Keratinocyte (primary cell): ENCODE results near the gene ROR1. TPM values are rescaled to one million over a fixed set of nuclear protein-coding genes. Genes with fewer than 3 reads are reported as not detected.

Source experiments
- DNase-seq: peaks from one replicate; pipeline ENCODE4 v3.0.0-alpha.2; 2011; ENCODE audit warnings: low read depth, missing footprints, low spot score
- FAIRE-seq: peaks from 2 replicates; lab custom pipeline; 2011; peaks lifted over from hg19 to GRCh38; lab: Jason Lieb, UNC
- H2AFZ ChIP-seq: 2 replicates; pipeline ENCODE4 v1.6.0; 2012; ENCODE audit warnings: low read length, control low read depth, inconsistent platforms; ENCODE audit not compliant: control insufficient read depth
- H3K27ac ChIP-seq: 2 replicates; pipeline ENCODE4 v1.5.1; 2011; ENCODE audit warnings: low read length; ENCODE audit not compliant: control insufficient read depth, insufficient read depth
- H3K27me3 ChIP-seq: 3 replicates; pipeline ENCODE4 v1.6.0; 2011; ENCODE audit warnings: low read length; ENCODE audit not compliant: control insufficient read depth, insufficient read depth; ENCODE audit errors: extremely low read depth
- H3K36me3 ChIP-seq, 2 experiments: 2 replicates in 1 of 2; 3 replicates in 1 of 2; pipeline ENCODE4 v1.5.1; 2011; ENCODE audit warnings: low read length in 2 of 2, mild to moderate bottlenecking in 1 of 2; ENCODE audit not compliant: control insufficient read depth in 2 of 2, insufficient read depth in 2 of 2; ENCODE audit errors: extremely low read depth in 1 of 2
- H3K4me1 ChIP-seq: 3 replicates; pipeline ENCODE4 v1.5.1; 2011; ENCODE audit warnings: low read length; ENCODE audit not compliant: control insufficient read depth, insufficient read depth; ENCODE audit errors: extremely low read depth
- H3K4me2 ChIP-seq: 3 replicates; pipeline ENCODE4 v1.6.0; 2011; ENCODE audit warnings: low read depth, low read length; ENCODE audit not compliant: control insufficient read depth, insufficient read depth; ENCODE audit errors: extremely low read depth
- H3K4me3 ChIP-seq, 3 experiments: fragments of 200-600 bp in 1 of 3; sonication (generic) in 1 of 3; 2 replicates in 2 of 3; 3 replicates in 1 of 3; pipeline ENCODE4 v1.5.1; 2011 to 2016; ENCODE audit warnings: low read length in 3 of 3, mild to moderate bottlenecking in 3 of 3, control low read depth in 2 of 3, inconsistent platforms in 1 of 3, low read depth in 1 of 3, mixed read lengths in 1 of 3, mixed run types in 1 of 3, moderate library complexity in 1 of 3; ENCODE audit not compliant: control insufficient read depth in 2 of 3, insufficient read depth in 2 of 3; ENCODE audit errors: extremely low read depth in 1 of 3
- H3K79me2 ChIP-seq: 2 replicates; pipeline ENCODE4 v1.6.0; 2012; ENCODE audit warnings: low read length; ENCODE audit not compliant: control insufficient read depth, insufficient read depth
- H3K9ac ChIP-seq: 3 replicates; pipeline ENCODE4 v1.6.0; 2011; ENCODE audit warnings: low read length; ENCODE audit not compliant: control insufficient read depth, insufficient read depth; ENCODE audit errors: extremely low read depth
- H3K9me1 ChIP-seq: 3 replicates; pipeline ENCODE4 v1.6.0; 2011; ENCODE audit warnings: low read length; ENCODE audit not compliant: control insufficient read depth, insufficient read depth; ENCODE audit errors: extremely low read depth
- H3K9me3 ChIP-seq: 2 replicates; pipeline ENCODE4 v1.5.1; 2012; ENCODE audit warnings: low read depth, low read length; ENCODE audit not compliant: control insufficient read depth
- H4K20me1 ChIP-seq: 3 replicates; pipeline ENCODE4 v1.6.0; 2011; ENCODE audit warnings: low read length; ENCODE audit not compliant: control insufficient read depth, insufficient read depth; ENCODE audit errors: extremely low read depth
- EZH2 ChIP-seq: IDR thresholded peaks from one replicate; pipeline ENCODE4 v1.6.1; 2012; ENCODE audit warnings: inconsistent platforms, mild to moderate bottlenecking, low read length, moderate library complexity
- dilution Hi-C: fragments of 300-500 bp; cut with MboI; formaldehyde crosslinking; loops from one replicate; pipeline ENCODE4 v1.7.0; 2020; ENCODE audit warnings: low sequenced_read_pairs; ENCODE audit not compliant: extremely low pct_ligation_motif_present
- polyA plus RNA-seq, 5 experiments: library from polyadenylated mRNA; depleted of rRNA in 3 of 5; stranded (reverse) in 3 of 5; stranded (forward) in 1 of 5; unstranded in 1 of 5; fragments of >200 nt; gene quantifications; 1 replicate in 1 of 5; 2 replicates in 3 of 5; 3 replicates in 1 of 5; pipeline versions ENCODE4 v1.2.1 to v1.2.3, GENCODE V29; 2011 to 2012; ENCODE audit warnings: missing spikeins in 2 of 5, low read depth in 1 of 5, low replicate concordance in 1 of 5
- TF ChIP-seq, protein P1 (sequence below), 3 experiments: IDR thresholded peaks in 1 of 3; conservative IDR thresholded peaks in 1 of 3; optimal IDR thresholded peaks in 1 of 3; 2 replicates in 2 of 3; 3 replicates in 1 of 3; pipeline versions ENCODE3 to v1.5.1; 2011; ENCODE audit warnings: low read length in 3 of 3, mild to moderate bottlenecking in 3 of 3, moderate library complexity in 2 of 3, control low read depth in 1 of 3, inconsistent platforms in 1 of 3; ENCODE audit not compliant: insufficient read depth in 2 of 3; ENCODE audit errors: extremely low read depth in 1 of 3

Gene ROR1
- polyA plus RNA-seq, 1 donor (not counting 4 experiments of a cell fraction or from before 2014, with no cell fraction given): 9.2 TPM

DNA sequence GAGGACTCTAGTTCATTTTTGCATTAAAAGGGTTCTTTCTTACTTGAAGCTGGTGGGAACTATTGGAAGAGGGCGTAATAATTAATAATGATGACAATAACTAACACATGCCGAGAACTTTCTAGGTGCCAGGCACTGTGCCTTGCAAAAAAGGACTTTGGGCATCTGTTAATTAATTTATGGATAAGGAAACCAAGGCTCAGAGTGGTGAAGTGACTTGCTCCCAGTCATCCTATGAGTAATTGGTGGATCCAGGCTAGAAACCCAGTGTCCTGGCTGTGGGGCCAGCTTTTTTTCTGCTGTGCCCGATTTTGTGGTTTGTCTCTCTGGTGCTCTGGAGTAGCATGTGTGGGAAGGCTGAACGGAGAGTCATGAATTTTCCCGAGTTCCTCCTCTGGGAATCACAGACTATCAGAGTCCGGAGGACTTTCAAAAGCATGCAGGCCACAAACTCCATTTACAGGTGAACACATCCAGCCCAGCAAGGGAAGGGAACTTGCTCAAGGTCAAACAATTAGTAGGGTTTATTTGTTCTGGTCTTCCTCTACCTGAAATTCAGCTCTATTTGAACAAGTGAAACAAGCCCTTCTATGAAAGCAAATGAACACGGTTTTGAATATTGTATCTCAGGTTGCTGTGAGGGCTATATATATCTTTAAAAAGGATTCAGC, 23.4 kb downstream of the ROR1 start:
- peak; percentile 36 for FAIRE-seq
- H3K27me3 ChIP-seq: no peaks in the 10 kb centered on the region
- no peaks in the 10 kb centered on the region for H4K20me1 ChIP-seq
- H3K4me2 ChIP-seq: no peak overlapping the region
- H3K4me1 ChIP-seq: no peaks in the 10 kb centered on the region
- dilution Hi-C loops: no loop called here
- H3K36me3 ChIP-seq: no peaks in the 10 kb centered on the region
- H2AFZ ChIP-seq: no peak overlapping the region
- TF ChIP-seq, protein P1, sequence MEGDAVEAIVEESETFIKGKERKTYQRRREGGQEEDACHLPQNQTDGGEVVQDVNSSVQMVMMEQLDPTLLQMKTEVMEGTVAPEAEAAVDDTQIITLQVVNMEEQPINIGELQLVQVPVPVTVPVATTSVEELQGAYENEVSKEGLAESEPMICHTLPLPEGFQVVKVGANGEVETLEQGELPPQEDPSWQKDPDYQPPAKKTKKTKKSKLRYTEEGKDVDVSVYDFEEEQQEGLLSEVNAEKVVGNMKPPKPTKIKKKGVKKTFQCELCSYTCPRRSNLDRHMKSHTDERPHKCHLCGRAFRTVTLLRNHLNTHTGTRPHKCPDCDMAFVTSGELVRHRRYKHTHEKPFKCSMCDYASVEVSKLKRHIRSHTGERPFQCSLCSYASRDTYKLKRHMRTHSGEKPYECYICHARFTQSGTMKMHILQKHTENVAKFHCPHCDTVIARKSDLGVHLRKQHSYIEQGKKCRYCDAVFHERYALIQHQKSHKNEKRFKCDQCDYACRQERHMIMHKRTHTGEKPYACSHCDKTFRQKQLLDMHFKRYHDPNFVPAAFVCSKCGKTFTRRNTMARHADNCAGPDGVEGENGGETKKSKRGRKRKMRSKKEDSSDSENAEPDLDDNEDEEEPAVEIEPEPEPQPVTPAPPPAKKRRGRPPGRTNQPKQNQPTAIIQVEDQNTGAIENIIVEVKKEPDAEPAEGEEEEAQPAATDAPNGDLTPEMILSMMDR (optimal IDR thresholded peaks at IDR 0.05 in 1 of 3, IDR thresholded peaks at IDR 0.05 in 1 of 3, conservative IDR thresholded peaks at IDR 0.05 in 1 of 3; ENCODE audit: extremely low read depth in 1 of 3, insufficient read depth in 2 of 3, low read length in 3 of 3): no peak
- TF ChIP-seq EZH2: no peak
- H3K9me1 ChIP-seq: no peaks in the 10 kb centered on the region
- H3K9me3 ChIP-seq: no peaks in the 10 kb centered on the region
- no peak overlapping the region for H3K27ac ChIP-seq
- no peak for DNase-seq
- H3K9ac ChIP-seq: no peak overlapping the region
- H3K79me2 ChIP-seq: peaks cover 2% of the 10 kb centered on the region
- no peak overlapping the region for H3K4me3 ChIP-seq

DNA sequence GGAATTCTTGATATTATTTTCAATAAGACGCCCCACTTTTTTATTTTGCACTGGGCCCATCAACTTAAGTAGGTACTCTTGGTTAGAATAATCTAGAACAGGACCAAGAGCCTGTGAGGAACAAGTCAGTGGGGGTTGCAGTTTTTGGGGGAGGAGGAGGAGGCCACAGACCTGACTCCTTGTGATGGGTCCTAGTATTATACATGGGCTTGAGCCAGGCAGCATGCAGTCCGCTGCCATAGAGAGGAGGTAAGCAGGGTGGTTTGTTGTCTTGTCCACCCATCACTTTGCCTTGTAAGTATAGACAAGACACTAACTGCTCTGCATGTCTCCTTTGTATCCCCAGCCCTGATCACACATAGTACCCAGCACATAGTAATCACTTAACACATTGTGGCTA, 24.5 kb downstream of the ROR1 start:
- dilution Hi-C loops: no loop called here
- Histone ChIP-seq H3K36me3 (no peaks in the 10 kb centered on the region), H3K79me2 (peaks cover 2% of the 10 kb centered on the region), H3K9me1 (no peaks in the 10 kb centered on the region), H3K4me1 (no peaks in the 10 kb centered on the region), H3K4me2 (no peak overlapping the region), H3K4me3 (no peak overlapping the region), H4K20me1 (no peaks in the 10 kb centered on the region), H2AFZ (no peak overlapping the region), H3K9ac (no peak overlapping the region), H3K27ac (no peak overlapping the region), H3K9me3 (no peaks in the 10 kb centered on the region), H3K27me3 (no peaks in the 10 kb centered on the region)
- TF ChIP-seq, protein P1 (optimal IDR thresholded peaks at IDR 0.05 in 1 of 3, IDR thresholded peaks at IDR 0.05 in 1 of 3, conservative IDR thresholded peaks at IDR 0.05 in 1 of 3; ENCODE audit: extremely low read depth in 1 of 3, insufficient read depth in 2 of 3, low read length in 3 of 3): no peak
- no peak for TF ChIP-seq EZH2
- DNase-seq (no peak), FAIRE-seq (no peak)
